K562 (cell line): ENCODE measurements around the gene CTU1. TPM values are rescaled to one million over a fixed set of nuclear protein-coding genes. Genes with fewer than 3 reads are reported as not detected.

Experiments
- ATAC-seq: fragments of 200-7000 bp; cut with Tn5 transposase; 3 replicates; pipeline ENCODE4 v1.9.1; 2020; ENCODE audit warnings: moderate library complexity
- BruUV-seq: library from RNA; stranded (reverse); fragments of 400-500 nt; replicated peaks from 2 replicates; lab custom pipeline; 2021; lab: Mats Ljungman, UMichigan
- CTCF ChIA-PET: fragments of 300-600 bp; formaldehyde crosslinking; extraction: SDS; loops from one replicate; lab custom pipeline; 2021; ENCODE audit warnings: low intra/inter-chr PET ratio; lab: Yijun Ruan, JAX
- POLR2A ChIA-PET: fragments of 300-600, 350-650 bp; sonication (Branson Sonifier 250); formaldehyde crosslinking; extraction: SDS; loops from one replicate; lab custom pipeline; 2021; ENCODE audit warnings: antibody characterized with exemption, inconsistent platforms; lab: Yijun Ruan, JAX
- DNase-seq, 4 experiments: peaks; one replicate each; pipeline versions ENCODE4 v3.0.0 to v3.0.0-alpha.2; 2011 to 2018; ENCODE audit warnings: low spot score in 3 of 4, mixed read lengths in 3 of 4; ENCODE audit errors: extremely low read depth in 1 of 4
- FAIRE-seq: peaks from 2 replicates; lab custom pipeline; 2011; peaks lifted over from hg19 to GRCh38; lab: Jason Lieb, UNC
- H2AFZ ChIP-seq: 2 replicates; pipeline ENCODE4 v1.6.0; 2011; ENCODE audit warnings: low read depth, low read length, control low read depth, inconsistent platforms
- H3K27ac ChIP-seq: fragments of 200-600 bp; 3 replicates; pipeline ENCODE4 v1.8.0; 2011; ENCODE audit warnings: low read depth, mild to moderate bottlenecking, control low read depth, inconsistent platforms, low read length, moderate library complexity, mixed read lengths; ENCODE audit errors: extremely low read depth
- H3K27me3 ChIP-seq, 2 experiments: fragments of 300-600 bp in 1 of 2; 2 replicates in 1 of 2; 3 replicates in 1 of 2; pipeline versions ENCODE4 v1.6.0 to v1.8.0; 2011; ENCODE audit warnings: inconsistent platforms in 2 of 2, low read length in 2 of 2, mild to moderate bottlenecking in 1 of 2, mixed read lengths in 1 of 2, moderate library complexity in 1 of 2; ENCODE audit not compliant: control insufficient read depth in 2 of 2, insufficient read depth in 2 of 2
- H3K36me3 ChIP-seq: fragments of 300-600 bp; 3 replicates; pipeline ENCODE4 v1.8.0; 2011; ENCODE audit warnings: mild to moderate bottlenecking, low read length, inconsistent platforms; ENCODE audit not compliant: control insufficient read depth, insufficient read depth
- H3K4me1 ChIP-seq, 2 experiments: fragments of 200-600 bp in 1 of 2; replicated peaks in 1 of 2; 2 replicates in 1 of 2; 3 replicates in 1 of 2; pipeline versions ENCODE4 v1.5.1 to v1.8.0; 2011; ENCODE audit warnings: inconsistent platforms in 2 of 2, low read length in 2 of 2, mild to moderate bottlenecking in 1 of 2, mixed read lengths in 1 of 2, moderate library complexity in 1 of 2; ENCODE audit not compliant: control insufficient read depth in 2 of 2, insufficient read depth in 2 of 2
- H3K4me2 ChIP-seq: 2 replicates; pipeline ENCODE4 v1.6.1; 2011; ENCODE audit warnings: low read length, control low read depth, inconsistent platforms, mixed read lengths; ENCODE audit not compliant: insufficient read depth
- H3K4me3 ChIP-seq: fragments of 200-600 bp; sonication (generic), shearing (Covaris generic); 2 replicates; pipeline ENCODE4 v1.5.1; 2016; ENCODE audit warnings: control low read depth, inconsistent platforms
- H3K79me2 ChIP-seq: fragments of 200-600 bp; 3 replicates; pipeline ENCODE4 v1.8.0; 2011; ENCODE audit warnings: low read length, inconsistent platforms; ENCODE audit not compliant: control insufficient read depth, insufficient read depth
- H3K9ac ChIP-seq, 2 experiments: 2 replicates each; pipeline versions ENCODE4 v1.6.0 to v1.6.1; 2011; ENCODE audit warnings: low read depth in 2 of 2, low read length in 2 of 2, control low read depth in 1 of 2, inconsistent platforms in 1 of 2, mild to moderate bottlenecking in 1 of 2, mixed read lengths in 1 of 2; ENCODE audit not compliant: insufficient read depth in 1 of 2
- H3K9me1 ChIP-seq: one replicate; pipeline ENCODE4 v1.6.0; 2011; ENCODE audit warnings: inconsistent platforms, mild to moderate bottlenecking, low read length, moderate library complexity; ENCODE audit not compliant: control insufficient read depth, insufficient read depth
- H3K9me3 ChIP-seq: replicated peaks from 2 replicates; pipeline ENCODE4 v1.5.1; 2011; ENCODE audit warnings: low read depth, low read length, inconsistent platforms; ENCODE audit not compliant: control insufficient read depth, insufficient read depth
- H4K20me1 ChIP-seq: replicated peaks from 2 replicates; pipeline ENCODE4 v1.6.1; 2011; ENCODE audit warnings: low read length, inconsistent platforms, mixed read lengths; ENCODE audit not compliant: control insufficient read depth, insufficient read depth
- HMGN3 ChIP-seq: IDR thresholded peaks from 2 replicates; pipeline ENCODE4 v1.6.1; 2011; ENCODE audit warnings: borderline replicate concordance, low read depth, mild to moderate bottlenecking, mixed read lengths, low read length; ENCODE audit not compliant: insufficient read length; ENCODE audit errors: extremely low read depth
- RFX7 ChIP-seq: fragments of 250-450 bp; sonication (Bioruptor Pico); IDR thresholded peaks from 2 replicates; pipeline ENCODE4 v1.5.1; 2021; ENCODE audit warnings: mild to moderate bottlenecking
- SOX6 ChIP-seq: fragments of 450-650 bp; IDR thresholded peaks from 2 replicates; pipeline ENCODE4 v1.6.1; 2014; ENCODE audit warnings: mild to moderate bottlenecking
- SREBF1 ChIP-seq: fragments of 150-350 bp; IDR thresholded peaks from 2 replicates; pipeline ENCODE4 v1.6.1; 2014; ENCODE audit warnings: antibody characterized with exemption, low read depth, low read length, borderline replicate concordance
- ZC3H4 ChIP-seq: sonication (generic); formaldehyde crosslinking; IDR thresholded peaks from 2 replicates; pipeline ENCODE4 v1.9.0; 2021; ENCODE audit warnings: missing genetic modification reagents, borderline replicate concordance
- ZNF124 ChIP-seq: sonication (generic); formaldehyde crosslinking; IDR thresholded peaks from 2 replicates; pipeline ENCODE4 v1.8.1; 2022; ENCODE audit warnings: missing genetic modification reagents
- WGBS: fragments of 100-300 bp; shearing (Covaris generic); methylation state at CpG from one replicate; pipeline ENCODE4 v1.1.6; 2016; ENCODE audit warnings: low coverage, mixed read lengths; ENCODE audit not compliant: insufficient coverage; ENCODE audit errors: missing lambda C conversion rate; 5-methylcytosine and 5-hydroxymethylcytosine counted together
- in situ Hi-C: fragments of 300-500 bp; cut with MboI; formaldehyde crosslinking; loops from 4 replicates; pipeline ENCODE4 v1.15.0; 2018; ENCODE audit warnings: inconsistent platforms, mixed read lengths
- intact Hi-C: fragments of 100-400 bp; cut with micrococcal nuclease; formaldehyde crosslinking; loops from 2 replicates; pipeline ENCODE4 v1.14.2; 2022
- polyA plus RNA-seq, 8 experiments: library from polyadenylated mRNA; depleted of rRNA in 4 of 8; stranded (reverse) in 5 of 8; unstranded in 3 of 8; fragments of >200 nt; fragmentation: Nextera tagmentation in 2 of 8; fragmentation: Illumina TruSeq in 1 of 8; extraction: Ambion mirVana in 2 of 8; extraction: Trizol in 1 of 8; gene quantifications; 2 replicates each; pipeline versions ENCODE4 v1.2.1 to v1.2.3, GENCODE V29; 2011 to 2014; ENCODE audit warnings: inconsistent platforms in 1 of 8, missing spikeins in 1 of 8
- total RNA-seq, 7 experiments: library from RNA; depleted of rRNA in 6 of 7; stranded (reverse); fragments of >200 nt in 6 of 7; fragmentation: Illumina TruSeq in 2 of 7; extraction: Trizol in 2 of 7; gene quantifications; 2 replicates each; pipeline versions ENCODE4 v1.2.1 to v1.2.3, GENCODE V29; 2011 to 2021; ENCODE audit warnings: low replicate concordance in 1 of 7
- TF ChIP-seq, protein P1 (sequence below): fragments of 250-450 bp; sonication (Bioruptor Pico); IDR thresholded peaks from 2 replicates; pipeline ENCODE4 v1.5.0; 2022; ENCODE audit warnings: mild to moderate bottlenecking

CTU1 gene
- total and polyA plus RNA-seq, 9 of the 15 experiments (the other 6 are each of a cell fraction or from before 2014, with no cell fraction given): 0.03 to 18.4 (median 2.3) TPM; not detected in 1

DNA sequence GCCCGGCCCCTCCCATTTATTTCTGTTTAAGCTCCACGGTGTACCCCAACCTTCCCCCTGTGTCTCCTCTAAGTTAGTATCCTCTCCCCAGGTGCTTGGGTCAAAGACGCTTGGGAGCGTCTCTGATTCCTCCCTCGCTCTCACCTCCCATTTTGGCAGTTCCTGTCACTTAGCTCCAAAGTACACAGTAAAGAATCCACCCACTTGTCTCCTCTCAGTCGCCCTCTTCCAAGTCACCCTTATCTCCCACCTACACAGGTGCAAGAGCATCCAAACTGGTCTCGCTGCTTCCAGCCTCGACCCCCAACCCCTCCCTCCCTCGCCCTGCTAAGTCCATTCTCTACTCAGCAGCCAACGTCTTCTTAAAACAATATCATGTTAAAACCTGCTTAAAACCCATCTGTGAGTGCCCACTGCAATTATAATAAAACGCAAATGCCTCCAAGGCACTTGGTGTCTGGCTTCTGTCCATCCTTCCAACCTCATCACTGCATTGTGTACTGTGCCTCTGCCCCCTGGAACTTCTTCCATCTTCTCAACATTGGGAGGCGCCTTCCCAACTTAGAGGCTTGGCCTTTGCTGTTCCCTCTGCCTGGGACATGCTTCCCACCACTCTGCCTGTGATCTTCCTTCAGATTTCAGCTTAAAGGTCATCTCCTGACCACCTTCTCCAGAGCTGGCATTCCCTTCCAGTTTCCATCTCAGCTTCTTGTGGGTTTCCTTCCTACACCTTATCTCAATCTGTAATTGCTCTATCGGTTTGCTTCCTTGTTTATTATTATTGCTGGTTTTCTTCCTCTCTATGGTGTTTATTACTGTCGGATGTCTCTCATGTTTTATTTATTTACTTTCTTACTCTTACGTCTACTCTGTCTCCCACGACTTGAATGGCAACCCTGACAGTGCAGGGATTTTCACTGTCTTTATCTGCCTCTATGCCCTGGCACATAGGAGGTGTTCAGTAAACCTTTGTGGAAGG lies 16.0 kb downstream of the CTU1 start:
- Histone ChIP-seq H3K4me1 (no peaks in the 10 kb centered on the region; a peak in 1 of 5 replicates), H3K4me3 (no peak overlapping the region), H3K9me1 (peaks cover 8% of the 10 kb centered on the region), H3K27ac (no peak overlapping the region), H3K9ac (no peak overlapping the region), H4K20me1 (peaks cover 12% of the 10 kb centered on the region), H3K27me3 (peaks cover 11 to 33% of the 10 kb centered on the region in 2 experiments; a peak in 3 of 5 replicates), H3K36me3 (no peaks in the 10 kb centered on the region), H2AFZ (no peak overlapping the region), H3K79me2 (no peaks in the 10 kb centered on the region), H3K9me3 (no peaks in the 10 kb centered on the region), H3K4me2 (no peak overlapping the region)
- FAIRE-seq (no peak), ATAC-seq (no peak), DNase-seq (no peak)
- TF ChIP-seq SREBF1 (no peak), SOX6 (no peak), RFX7 (no peak), ZC3H4 (CRISPR knock-in tag) (no peak), HMGN3 (no peak), ZNF124 (no peak)
- TF ChIP-seq, protein P1, sequence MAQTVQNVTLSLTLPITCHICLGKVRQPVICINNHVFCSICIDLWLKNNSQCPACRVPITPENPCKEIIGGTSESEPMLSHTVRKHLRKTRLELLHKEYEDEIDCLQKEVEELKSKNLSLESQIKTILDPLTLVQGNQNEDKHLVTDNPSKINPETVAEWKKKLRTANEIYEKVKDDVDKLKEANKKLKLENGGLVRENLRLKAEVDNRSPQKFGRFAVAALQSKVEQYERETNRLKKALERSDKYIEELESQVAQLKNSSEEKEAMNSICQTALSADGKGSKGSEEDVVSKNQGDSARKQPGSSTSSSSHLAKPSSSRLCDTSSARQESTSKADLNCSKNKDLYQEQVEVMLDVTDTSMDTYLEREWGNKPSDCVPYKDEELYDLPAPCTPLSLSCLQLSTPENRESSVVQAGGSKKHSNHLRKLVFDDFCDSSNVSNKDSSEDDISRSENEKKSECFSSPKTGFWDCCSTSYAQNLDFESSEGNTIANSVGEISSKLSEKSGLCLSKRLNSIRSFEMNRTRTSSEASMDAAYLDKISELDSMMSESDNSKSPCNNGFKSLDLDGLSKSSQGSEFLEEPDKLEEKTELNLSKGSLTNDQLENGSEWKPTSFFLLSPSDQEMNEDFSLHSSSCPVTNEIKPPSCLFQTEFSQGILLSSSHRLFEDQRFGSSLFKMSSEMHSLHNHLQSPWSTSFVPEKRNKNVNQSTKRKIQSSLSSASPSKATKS: no peak
- WGBS: 11% methylated on average over 14 of the region's 16 CpGs
- intact Hi-C loops (loop anchor here (5.0 kb wide), 1 partner anchor 385 kb away; no protein-coding TSS in a partner anchor), in situ Hi-C loops (loop anchor here (5.0 to 10.0 kb wide), 3 partner anchors 70 to 387 kb away; no protein-coding TSS in a partner anchor)
- ChIA-PET POLR2A (interaction anchor here (1.0 kb wide), 1 partner anchor 76 kb away, joined by 3 read pairs; no protein-coding TSS in a partner anchor), CTCF (interaction anchor here (0.6 kb wide), 1 partner anchor 163 kb away, joined by 5 read pairs; no protein-coding TSS in a partner anchor)
- BruUV-seq: no TSS peak
